ENCODE data around the gene PARD6A. TPM values are rescaled to one million over a fixed set of nuclear protein-coding genes. Genes with fewer than 3 reads are reported as not detected.

The PARD6A gene
- total and polyA plus RNA-seq, 2 of the 4 experiments (the other 2 are of a cell fraction), result 0.36 to 0.55 TPM

- Histone ChIP-seq H3K4me1 (ENCODE audit: control insufficient read depth, insufficient read depth, low read length) (peaks cover 6% of the 10 kb centered on the region; the same call in 1 of the 2 replicates), H3K9ac (ENCODE audit: low read depth, low read length) (peak within 1 kb of the TSS; percentile 67), H2BK15ac (ENCODE audit: low read depth, low read length) (peak within 1 kb of the TSS; percentile 59; the same call in 1 of the 3 replicates), H3K9me3 (ENCODE audit: control insufficient read depth, insufficient read depth, low read length) (no peaks in the 10 kb centered on the region), H4K8ac (ENCODE audit: low read depth in 2 of 2, low read length in 2 of 2) (peak within 1 kb of the TSS; percentile 87 to 95), H2BK5ac (ENCODE audit: low read depth, low read length, poor library complexity, severe bottlenecking) (peak within 1 kb of the TSS; percentile 63), H3K79me1 (ENCODE audit: low read depth in 1 of 2, low read length in 2 of 2) (peaks cover 6 to 20% of the 10 kb centered on the region in 2 experiments; a peak in 3 of 4 replicates), H3K36me3 (ENCODE audit: control insufficient read depth, insufficient read depth, low read length) (peaks cover 3% of the 10 kb centered on the region; the same call in 1 of the 2 replicates), H2BK20ac (ENCODE audit: low read depth, low read length) (peak within 1 kb of the TSS; percentile 2; the same call in 1 of the 2 replicates), H3K4ac (ENCODE audit: low read depth, low read length) (peak within 1 kb of the TSS; percentile 94), H3K56ac (ENCODE audit: extremely low read depth, insufficient read depth, low read length) (peak within 1 kb of the TSS; percentile 24; the same call in 1 of the 2 replicates), H3K27ac (ENCODE audit: insufficient read depth, low read length) (peak within 1 kb of the TSS; percentile 65), H3K9me1 (ENCODE audit: insufficient read depth, low read length) (peaks cover 4% of the 10 kb centered on the region), H3K4me3 (ENCODE audit: insufficient read depth, low read depth, low read length) (peak within 1 kb of the TSS; percentile 64), H4K91ac (ENCODE audit: insufficient read depth, low read depth, low read length) (peak within 1 kb of the TSS; percentile 88), H3K14ac (replicated peaks; ENCODE audit: low read depth, low read length) (peak within 1 kb of the TSS; percentile 96), H3K18ac (ENCODE audit: low read depth, low read length) (peak within 1 kb of the TSS; percentile 28), H3K4me2 (ENCODE audit: low read depth, low read length) (peak within 1 kb of the TSS; percentile 93), H2AFZ (replicated peaks; ENCODE audit: low read length, poor library complexity) (peak within 1 kb of the TSS; percentile 100), H4K5ac (ENCODE audit: low read depth, low read length) (peak within 1 kb of the TSS; percentile 69), H2AK5ac (ENCODE audit: low read depth, low read length) (peak within 1 kb of the TSS; percentile 87), H3K23ac (ENCODE audit: low read depth, low read length) (peak within 1 kb of the TSS; percentile 96), H4K20me1 (ENCODE audit: insufficient read depth, low read length) (peaks cover 5% of the 10 kb centered on the region), H2AK9ac (replicated peaks; ENCODE audit: low read depth, low read length, poor library complexity) (peak within 1 kb of the TSS; percentile 95), H2BK120ac (ENCODE audit: low read depth, low read length) (peak within 1 kb of the TSS; percentile 2; the same call in 1 of the 2 replicates), H3K27me3 (ENCODE audit: control insufficient read depth, insufficient read depth, low read length) (no peaks in the 10 kb centered on the region)
- dilution Hi-C loops (cut with HindIII; ENCODE audit: low sequenced_read_pairs, unreplicated experiment) (no loop called here), intact Hi-C loops (cut with micrococcal nuclease) (no loop called here), in situ Hi-C loops (cut with MboI; ENCODE audit: low sequenced_read_pairs) (loop anchor here (10.0 kb wide), 1 partner anchor 135 kb away; the partner anchor contains the start of gene RIPOR1)
- WGBS, 2 experiments (ENCODE audit: extremely low coverage in 2 of 2, insufficient read length in 1 of 2), result 0% methylated on average over 43 of the region's 83 CpGs; no CpG with 5 or more reads in 1 of the 2 experiments
- POLR2A ChIA-PET (ENCODE audit: unreplicated experiment), result interaction anchor here (0.5 kb wide), 1 partner anchor 276 kb away, joined by 3 read pairs; no protein-coding TSS in a partner anchor
- TSS peak; percentile 38 for BruUV-seq (replicated peaks)
- DNase-seq (peak; percentile 84), ATAC-seq (ENCODE audit: low read depth) (peak; percentile 87)
- CTCF ChIA-PET, result interaction anchor here (1.0 to 1.4 kb wide), 2 partner anchors 98 to 139 kb away, joined by 4 read pairs; partner anchors contain the start of gene CTCF
- TF ChIP-seq FOS (IDR thresholded peaks at IDR 0.05; ENCODE audit: low read depth, low read length) (no peak), MAZ (IDR thresholded peaks at IDR 0.05; ENCODE audit: borderline replicate concordance, low read depth, low read length) (peak; percentile 85; the same call in 1 of the 2 replicates), RFX5 (IDR thresholded peaks at IDR 0.05; ENCODE audit: low read depth, low read length) (no peak), SMC3 (IDR thresholded peaks at IDR 0.05; ENCODE audit: low read depth, low read length) (no peak), RCOR1 (IDR thresholded peaks at IDR 0.05; ENCODE audit: insufficient replicate concordance, low read length) (no peak), MAFK (IDR thresholded peaks at IDR 0.05; ENCODE audit: low read depth, low read length) (no peak), RAD21 (IDR thresholded peaks at IDR 0.05; ENCODE audit: low read length) (no peak), CEBPB (IDR thresholded peaks at IDR 0.05; ENCODE audit: low read depth, low read length) (no peak), BHLHE40 (IDR thresholded peaks at IDR 0.05; ENCODE audit: low read depth, low read length) (no peak), POLR2A (IDR thresholded peaks at IDR 0.05; ENCODE audit: low read depth, low read length) (peak; percentile 80), ELK1 (IDR thresholded peaks at IDR 0.05; ENCODE audit: borderline replicate concordance, low read depth, low read length) (no peak), CTCF (conservative IDR thresholded peaks at IDR 0.05; ENCODE audit: low read depth, low read length) (no peak), NFE2L2 (IDR thresholded peaks at IDR 0.05; ENCODE audit: low read depth, low read length) (no peak)
Measured at GRCh38 chr16:67659675-67660563, 841 bp upstream of the PARD6A start, which contains the start of gene ACD. Gene ACD, minus strand, starts transcription at chr16:67660260. Its CDS starts 40 bp downstream, at chr16:67660220.

Data from IMR-90 (cell line).